Naive thymus-derived CD8-positive, alpha-beta T cell (primary cell): Measurements from ENCODE around the gene RAB11FIP3. TPM values are rescaled to one million over a fixed set of nuclear protein-coding genes. Genes with fewer than 3 reads are reported as not detected.
"Not testable (repeated sequence)": the region's sequence is repeated elsewhere in the genome, so short reads cannot be mapped to it uniquely, and the experiment has no call there.

Experiments
- ATAC-seq, 2 donors: fragments of 150-1000 bp; cut with Tn5 transposase in 1 of 2; sonication (Bioruptor Pico), chemical (Tn5 transposase) in 1 of 2; 1 replicate in 1 of 2; 2 replicates in 1 of 2; pipeline ENCODE4 v1.10.0; 2021; ENCODE audit warnings: mild to moderate bottlenecking in 2 of 2, moderate library complexity in 2 of 2
- POLR2A ChIA-PET: fragments of 350-600 bp; sonication (Branson Sonifier 250); formaldehyde crosslinking; loops from one replicate; lab custom pipeline; 2021; ENCODE audit warnings: antibody characterized with exemption; lab: Charles Lee
- DNase-seq, 10 donors: peaks; one replicate each; pipeline versions ENCODE4 v3.0.0 to v3.0.0-alpha.2; 2020 to 2022
- H3K27ac Mint-ChIP-seq, 10 donors: one replicate each; pipeline ENCODE4 v1.8.0; 2020 to 2022; ENCODE audit warnings: mild to moderate bottlenecking in 10 of 10, mixed read lengths in 10 of 10, moderate library complexity in 4 of 10, inconsistent platforms in 1 of 10
- H3K27me3 Mint-ChIP-seq, 5 donors: one replicate each; pipeline ENCODE4 v1.8.0; 2021 to 2022; ENCODE audit warnings: mixed read lengths in 5 of 5
- H3K36me3 Mint-ChIP-seq, 3 donors: one replicate each; pipeline ENCODE4 v1.8.0; 2020 to 2022; ENCODE audit warnings: mixed read lengths in 3 of 3, mild to moderate bottlenecking in 2 of 3, inconsistent platforms in 1 of 3
- H3K4me1 Mint-ChIP-seq, 4 donors: one replicate each; pipeline ENCODE4 v1.8.0; 2021 to 2022; ENCODE audit warnings: mixed read lengths in 4 of 4
- H3K4me3 Mint-ChIP-seq, 10 donors: one replicate each; pipeline ENCODE4 v1.8.0; 2020 to 2022; ENCODE audit warnings: mild to moderate bottlenecking in 10 of 10, mixed read lengths in 10 of 10, moderate library complexity in 6 of 10, inconsistent platforms in 1 of 10
- H3K9me3 Mint-ChIP-seq, 9 donors: one replicate each; pipeline ENCODE4 v1.8.0; 2020 to 2022; ENCODE audit warnings: mixed read lengths in 9 of 9, mild to moderate bottlenecking in 3 of 9, inconsistent platforms in 1 of 9, moderate library complexity in 1 of 9
- polyA plus RNA-seq, 3 donors: library from polyadenylated mRNA; unstranded; fragments of 300-500 nt; fragmentation: Illumina TruSeq; gene quantifications; one replicate each; pipeline ENCODE4 v1.2.3, GENCODE V29; 2021
- total RNA-seq, 8 experiments: library from RNA in 2 of 8; stranded (reverse) in 2 of 8; gene quantifications; one replicate each; pipeline ENCODE4 v1.2.3 and lab custom pipeline; 2021 to 2026

RAB11FIP3 gene
- total and polyA plus RNA-seq, 5 experiments from 2014 or later, result 1.3 to 49.7 (median 5.0) TPM

DNA sequence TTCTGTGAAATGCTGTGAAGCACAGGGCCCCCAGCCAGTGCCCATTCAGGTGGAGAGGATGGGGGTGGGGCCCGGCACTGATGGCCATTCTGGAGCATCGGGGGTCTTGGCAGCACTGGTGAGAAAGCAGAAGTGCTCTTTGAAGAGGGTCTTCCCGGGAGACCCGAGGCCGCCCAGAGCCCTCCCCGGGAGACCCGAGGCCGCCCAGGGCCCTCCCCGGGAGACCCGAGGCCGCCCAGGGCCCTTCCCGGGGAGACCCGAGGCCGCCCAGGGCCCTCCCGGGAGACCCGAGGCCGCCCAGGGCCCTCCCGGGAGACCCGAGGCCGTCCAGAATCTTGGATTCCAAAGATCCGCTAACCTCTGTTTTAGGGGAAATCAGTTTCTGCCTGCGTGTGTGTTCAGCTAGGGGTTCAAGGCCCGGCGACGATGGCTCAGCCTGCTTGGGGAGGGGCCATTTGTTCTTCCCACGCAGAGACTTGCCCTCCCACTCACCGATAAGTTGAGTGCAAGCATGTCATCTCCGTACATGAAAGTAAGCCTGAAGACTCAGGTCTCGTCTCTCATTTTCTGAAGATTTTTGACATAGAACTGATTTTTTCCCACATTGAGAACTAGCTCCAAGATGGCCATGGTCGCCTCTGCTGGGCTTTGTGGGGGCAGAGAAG is 66.9 kb downstream of the RAB11FIP3 start:
- DNase-seq (peak in 1 of 10 donors; percentile 31), ATAC-seq (no peak)
- peak overlapping the region in 1 of 10 donors; percentile 17 for H3K27ac Mint-ChIP-seq
- H3K27me3 Mint-ChIP-seq, result no peaks in the 10 kb centered on the region
- peaks cover 0 to 7% (median 6%) of the 10 kb centered on the region in 4 donors for H3K4me1 Mint-ChIP-seq
- peaks cover 0 to under 1% (median 0%) of the 10 kb centered on the region in 9 donors for H3K9me3 Mint-ChIP-seq
- POLR2A ChIA-PET, result no interaction called here
- no peak overlapping the region for H3K4me3 Mint-ChIP-seq
- H3K36me3 Mint-ChIP-seq, result peaks cover 0 to 28% (median 8%) of the 10 kb centered on the region in 3 donors

- DNase-seq, result peak in 1 of 10 donors; percentile 5
- ATAC-seq, H3K4me3 Mint-ChIP-seq, H3K9me3 Mint-ChIP-seq, H3K27me3 Mint-ChIP-seq, H3K4me1 Mint-ChIP-seq, H3K27ac Mint-ChIP-seq, POLR2A ChIA-PET: not testable (repeated sequence)
- peaks cover 0 to 32% (median 7%) of the 10 kb centered on the region in 3 donors for H3K36me3 Mint-ChIP-seq
Measured at GRCh38 chr16:494676-495075, 69.2 kb downstream of the RAB11FIP3 start.

GRCh38 chr16:495127-495748 is 69.8 kb downstream of the RAB11FIP3 start:
- Mint-ChIP-seq H3K36me3 (peaks cover 0 to 31% (median 6%) of the 10 kb centered on the region in 3 donors), H3K27ac (peak overlapping the region in 2 of 10 donors; percentile 24 to 48), H3K4me3 (no peak overlapping the region), H3K4me1 (peaks cover 0 to 7% (median 5%) of the 10 kb centered on the region in 4 donors), H3K27me3 (no peaks in the 10 kb centered on the region), H3K9me3 (peaks cover 0 to 1% (median 0%) of the 10 kb centered on the region in 9 donors)
- ATAC-seq (peak in 1 of 2 donors; percentile 37), DNase-seq (peak in 2 of 10 donors; percentile 4)
- POLR2A ChIA-PET, result no interaction called here

DNA sequence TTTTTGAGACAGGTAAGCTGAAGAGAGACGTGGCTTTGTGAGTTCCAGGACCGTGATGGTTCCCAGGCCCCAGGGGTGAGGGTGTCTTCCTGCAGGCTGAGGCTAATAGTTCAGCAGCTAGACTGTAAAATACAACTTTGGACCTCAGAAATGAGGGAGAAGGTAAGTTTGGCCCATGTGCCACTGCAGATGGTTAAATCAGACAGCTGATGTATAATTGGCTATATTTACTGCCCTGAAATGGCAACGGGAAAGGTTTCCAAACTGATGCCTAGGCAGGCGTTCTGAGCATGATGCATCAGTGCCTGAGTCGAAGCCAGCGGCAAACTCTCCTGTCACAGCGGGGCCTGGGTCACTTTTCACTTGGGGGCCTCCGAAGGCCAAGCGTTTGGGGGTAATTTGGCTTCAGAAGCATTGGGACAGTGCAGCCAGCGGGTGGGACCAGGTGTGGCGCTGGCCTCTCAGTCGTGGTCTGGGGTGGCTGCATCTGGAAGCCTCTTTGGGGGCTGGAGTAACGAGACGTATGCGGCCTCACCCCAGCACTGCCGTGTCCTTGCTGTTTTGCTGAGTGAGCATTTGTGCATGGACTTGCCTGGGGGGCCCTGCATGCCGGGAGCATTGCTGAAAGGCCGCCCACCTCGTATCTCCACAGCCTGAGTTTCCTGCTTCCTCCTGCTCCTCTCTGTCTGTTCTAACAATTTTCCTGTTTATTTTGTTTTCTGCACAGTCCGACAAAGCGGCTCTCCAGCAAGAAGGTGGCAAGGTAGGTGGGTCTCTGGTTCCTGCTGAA is 70.8 kb downstream of the RAB11FIP3 start:
- peaks cover 0 to 24% (median 2%) of the 10 kb centered on the region in 3 donors for H3K36me3 Mint-ChIP-seq
- H3K9me3 Mint-ChIP-seq, result peaks cover 0 to 1% (median 0%) of the 10 kb centered on the region in 9 donors
- no peak for DNase-seq
- POLR2A ChIA-PET, result no interaction called here
- H3K4me3 Mint-ChIP-seq, result no peak overlapping the region
- peaks cover 0 to 7% (median 5%) of the 10 kb centered on the region in 4 donors for H3K4me1 Mint-ChIP-seq
- H3K27me3 Mint-ChIP-seq, result no peaks in the 10 kb centered on the region
- ATAC-seq, result no peak
- H3K27ac Mint-ChIP-seq, result peak overlapping the region in 1 of 10 donors; percentile 48

DNA sequence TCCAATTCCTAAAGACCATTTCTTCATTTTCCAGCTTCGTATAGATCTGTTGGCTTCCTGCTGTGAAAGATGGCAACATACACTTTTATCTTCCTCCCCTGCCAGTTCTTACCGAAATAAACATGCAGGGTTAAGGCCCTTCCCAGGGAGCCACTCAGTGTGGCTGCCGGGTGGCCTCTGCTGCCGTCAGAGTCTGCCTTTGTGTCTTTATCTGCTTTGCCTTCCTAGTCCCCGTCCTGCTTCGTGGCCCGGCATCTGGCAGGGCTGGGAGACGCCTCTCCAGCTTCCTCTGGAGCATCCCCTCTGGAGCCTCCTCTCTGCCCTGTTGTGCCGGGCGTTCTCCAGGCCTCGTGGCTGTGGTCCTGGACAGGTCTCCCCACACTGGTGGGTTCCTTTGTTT is 71.8 kb downstream of the RAB11FIP3 start:
- Mint-ChIP-seq H3K4me1 (peaks cover 0 to 7% (median 5%) of the 10 kb centered on the region in 4 donors), H3K27ac (peak overlapping the region in 2 of 10 donors; percentile 32 to 66), H3K36me3 (peaks cover 0 to 20% (median 0%) of the 10 kb centered on the region in 3 donors), H3K9me3 (peaks cover 0 to 1% (median 0%) of the 10 kb centered on the region in 9 donors), H3K4me3 (no peak overlapping the region), H3K27me3 (no peaks in the 10 kb centered on the region)
- ATAC-seq (no peak), DNase-seq (no peak)
- POLR2A ChIA-PET, result no interaction called here

GRCh38 chr16:499924-500323 is 74.5 kb downstream of the RAB11FIP3 start:
- Mint-ChIP-seq H3K36me3 (peaks cover 0 to 20% (median 0%) of the 10 kb centered on the region in 3 donors), H3K27ac (no peak overlapping the region), H3K9me3 (peaks cover 0 to 1% (median 0%) of the 10 kb centered on the region in 9 donors), H3K4me1 (peaks cover 0 to 5% (median 4%) of the 10 kb centered on the region in 4 donors), H3K4me3 (no peak overlapping the region), H3K27me3 (no peaks in the 10 kb centered on the region)
- ATAC-seq (no peak), DNase-seq (no peak)
- POLR2A ChIA-PET, result no interaction called here

DNA sequence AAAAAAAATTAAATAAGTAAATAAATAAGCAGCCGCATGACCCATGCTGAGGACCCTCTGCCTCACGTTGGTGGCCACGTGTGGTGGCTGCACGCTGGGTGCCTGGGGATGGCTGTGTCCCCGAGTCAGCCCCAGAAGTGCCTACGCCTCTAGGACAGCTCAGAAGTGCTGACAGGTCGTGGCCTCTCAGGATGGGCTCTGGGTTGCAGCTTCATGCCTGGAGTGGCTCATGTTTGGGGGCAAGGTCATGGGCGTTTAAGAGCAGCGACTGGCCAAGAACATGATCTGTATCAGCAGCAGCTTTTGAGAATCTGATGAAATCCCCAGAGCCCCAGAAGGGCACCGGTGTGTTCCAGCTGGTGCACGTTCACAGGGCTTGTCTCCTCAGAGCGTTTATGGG is 75.3 kb downstream of the RAB11FIP3 start:
- DNase-seq (no peak), ATAC-seq (no peak)
- peaks cover 0 to 5% (median 0%) of the 10 kb centered on the region in 4 donors for H3K4me1 Mint-ChIP-seq
- peaks cover 0 to 21% (median 0%) of the 10 kb centered on the region in 3 donors for H3K36me3 Mint-ChIP-seq
- no peak overlapping the region for H3K4me3 Mint-ChIP-seq
- H3K27ac Mint-ChIP-seq, result no peak overlapping the region
- H3K9me3 Mint-ChIP-seq, result peaks cover 0 to 1% (median 0%) of the 10 kb centered on the region in 9 donors
- H3K27me3 Mint-ChIP-seq, result no peaks in the 10 kb centered on the region
- POLR2A ChIA-PET, result no interaction called here

DNA sequence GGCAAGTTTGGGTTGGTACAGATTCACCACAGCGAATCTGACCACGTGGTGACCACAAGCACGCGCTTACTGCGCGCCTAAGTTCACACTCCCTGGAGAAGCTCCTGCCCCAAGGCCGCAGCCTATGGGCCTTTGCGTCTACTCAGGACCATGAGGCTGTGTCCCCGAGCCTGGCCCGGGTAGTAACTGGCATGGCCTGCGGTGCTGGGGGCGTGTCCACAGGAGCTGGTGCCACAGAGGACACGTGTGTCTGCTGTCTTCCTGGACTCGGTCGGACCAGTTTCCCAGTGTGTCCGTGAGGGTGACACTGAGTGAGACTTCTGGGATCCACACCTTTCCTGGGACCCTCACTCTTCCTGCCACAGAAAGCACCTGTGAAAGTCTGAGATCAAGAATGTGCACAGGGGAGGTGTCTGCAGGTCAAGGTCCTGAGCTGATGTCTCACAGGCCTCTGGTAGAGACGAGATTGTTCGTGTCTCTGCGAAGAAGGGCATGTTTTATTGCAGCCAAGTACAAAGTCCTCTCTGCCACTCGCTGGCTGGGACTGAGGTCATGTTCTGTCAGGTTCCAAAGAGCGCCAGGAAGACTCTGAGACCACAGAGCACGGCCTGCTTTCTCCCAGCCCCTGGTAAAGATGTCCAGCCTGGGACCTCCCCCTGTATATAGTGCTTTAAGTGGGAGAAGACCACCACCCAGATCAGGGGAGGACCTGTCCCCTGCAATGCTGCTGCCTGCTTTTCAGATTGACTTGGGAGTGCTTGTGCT is 76.9 kb downstream of the RAB11FIP3 start:
- peaks cover 0 to under 1% (median 0%) of the 10 kb centered on the region in 9 donors for H3K9me3 Mint-ChIP-seq
- H3K4me1 Mint-ChIP-seq, result peaks cover 0 to 5% (median 0%) of the 10 kb centered on the region in 4 donors
- H3K36me3 Mint-ChIP-seq, result peaks cover 0 to 21% (median 0%) of the 10 kb centered on the region in 3 donors
- DNase-seq (no peak), ATAC-seq (no peak)
- H3K27me3 Mint-ChIP-seq, result no peaks in the 10 kb centered on the region
- peak overlapping the region in 1 of 10 donors; percentile 51 for H3K27ac Mint-ChIP-seq
- H3K4me3 Mint-ChIP-seq, result no peak overlapping the region
- POLR2A ChIA-PET, result no interaction called here

GRCh38 chr16:503150-504071 is 78.0 kb downstream of the RAB11FIP3 start:
- ATAC-seq (no peak), DNase-seq (no peak)
- H3K27me3 Mint-ChIP-seq, result no peaks in the 10 kb centered on the region
- no peaks in the 10 kb centered on the region for H3K9me3 Mint-ChIP-seq
- H3K4me3 Mint-ChIP-seq, result no peak overlapping the region
- peaks cover 0 to 17% (median 0%) of the 10 kb centered on the region in 3 donors for H3K36me3 Mint-ChIP-seq
- H3K27ac Mint-ChIP-seq, result peak overlapping the region in 1 of 10 donors; percentile 51
- H3K4me1 Mint-ChIP-seq, result peaks cover 0 to 5% (median 0%) of the 10 kb centered on the region in 4 donors
- POLR2A ChIA-PET, result no interaction called here

- no peak for DNase-seq
- Mint-ChIP-seq H3K4me3 (no peak overlapping the region), H3K9me3 (no peaks in the 10 kb centered on the region), H3K27me3 (no peaks in the 10 kb centered on the region), H3K36me3 (peaks cover 0 to 2% (median 0%) of the 10 kb centered on the region in 3 donors), H3K27ac (no peak overlapping the region), H3K4me1 (peaks cover 0 to 5% (median 0%) of the 10 kb centered on the region in 4 donors)
- ATAC-seq, result no peak
- POLR2A ChIA-PET, result no interaction called here
Measured at GRCh38 chr16:505479-506245, 80.2 kb downstream of the RAB11FIP3 start.

- H3K36me3 Mint-ChIP-seq, result peaks cover 0 to 2% (median 0%) of the 10 kb centered on the region in 3 donors
- no peaks in the 10 kb centered on the region for H3K9me3 Mint-ChIP-seq
- no peaks in the 10 kb centered on the region for H3K27me3 Mint-ChIP-seq
- no peak for DNase-seq
- H3K4me3 Mint-ChIP-seq, result no peak overlapping the region
- H3K27ac Mint-ChIP-seq, result no peak overlapping the region
- H3K4me1 Mint-ChIP-seq, result peaks cover 0 to 5% (median 0%) of the 10 kb centered on the region in 4 donors
- POLR2A ChIA-PET, result no interaction called here
- ATAC-seq, result no peak
Measured at GRCh38 chr16:506246-506546, 80.7 kb downstream of the RAB11FIP3 start.
